Transverse colon (tissue), 4 donors: ENCODE measurements around the gene BRME1.

ENCODE experiments used
- EP300 ChIP-seq: sonication (generic); formaldehyde crosslinking; IDR thresholded peaks from one replicate; pipeline ENCODE4 v1.6.1; 2017; ENCODE audit warnings: antibody characterized with exemption, low read depth
- POLR2A ChIP-seq: fragments of 450-650 bp; IDR thresholded peaks from one replicate; pipeline ENCODE4 v1.6.1; 2016; ENCODE audit warnings: antibody characterized with exemption, mild to moderate bottlenecking, moderate library complexity
- POLR2AphosphoS5 ChIP-seq, 3 donors: sonication (generic); formaldehyde crosslinking; IDR thresholded peaks; one replicate each; pipeline ENCODE4 v1.6.1; 2016; ENCODE audit warnings: antibody characterized with exemption in 3 of 3
- TF ChIP-seq, protein P1 (sequence below), 5 experiments: fragments of 200-600 bp in 3 of 5; fragments of 450-650 bp in 2 of 5; sonication (generic) in 3 of 5; IDR thresholded peaks; 1 replicate in 2 of 5; 2 replicates in 3 of 5; pipeline ENCODE4 v1.5.1; 2016 to 2017; ENCODE audit warnings: antibody characterized with exemption in 5 of 5, inconsistent platforms in 3 of 5, mild to moderate bottlenecking in 2 of 5, moderate library complexity in 1 of 5

DNA sequence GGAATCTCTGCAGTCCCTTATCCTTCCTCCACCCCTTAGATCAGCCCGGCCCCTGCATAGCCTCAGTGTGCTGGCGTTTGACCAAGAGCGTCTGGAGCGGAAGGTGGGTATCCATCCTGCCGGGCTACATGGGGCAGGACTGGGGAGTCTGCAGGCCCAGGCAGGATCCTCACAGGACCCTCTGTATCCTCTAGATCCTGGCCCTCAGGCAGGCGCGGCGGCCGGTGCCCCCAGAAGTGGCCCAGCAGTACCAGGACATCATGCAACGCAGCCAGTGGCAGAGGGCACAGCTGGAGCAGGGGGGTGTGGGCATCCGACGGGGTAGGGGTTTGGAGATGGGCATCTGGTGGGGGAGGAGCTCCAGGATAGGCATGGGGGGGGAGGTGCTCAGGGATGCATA, 23.4 kb upstream of the BRME1 start:
- TF ChIP-seq, protein P1, sequence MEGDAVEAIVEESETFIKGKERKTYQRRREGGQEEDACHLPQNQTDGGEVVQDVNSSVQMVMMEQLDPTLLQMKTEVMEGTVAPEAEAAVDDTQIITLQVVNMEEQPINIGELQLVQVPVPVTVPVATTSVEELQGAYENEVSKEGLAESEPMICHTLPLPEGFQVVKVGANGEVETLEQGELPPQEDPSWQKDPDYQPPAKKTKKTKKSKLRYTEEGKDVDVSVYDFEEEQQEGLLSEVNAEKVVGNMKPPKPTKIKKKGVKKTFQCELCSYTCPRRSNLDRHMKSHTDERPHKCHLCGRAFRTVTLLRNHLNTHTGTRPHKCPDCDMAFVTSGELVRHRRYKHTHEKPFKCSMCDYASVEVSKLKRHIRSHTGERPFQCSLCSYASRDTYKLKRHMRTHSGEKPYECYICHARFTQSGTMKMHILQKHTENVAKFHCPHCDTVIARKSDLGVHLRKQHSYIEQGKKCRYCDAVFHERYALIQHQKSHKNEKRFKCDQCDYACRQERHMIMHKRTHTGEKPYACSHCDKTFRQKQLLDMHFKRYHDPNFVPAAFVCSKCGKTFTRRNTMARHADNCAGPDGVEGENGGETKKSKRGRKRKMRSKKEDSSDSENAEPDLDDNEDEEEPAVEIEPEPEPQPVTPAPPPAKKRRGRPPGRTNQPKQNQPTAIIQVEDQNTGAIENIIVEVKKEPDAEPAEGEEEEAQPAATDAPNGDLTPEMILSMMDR (IDR thresholded peaks at IDR 0.05), result no peak
- TF ChIP-seq POLR2A (no peak), POLR2AphosphoS5 (IDR thresholded peaks at IDR 0.05) (no peak), EP300 (no peak)
